Measurements from ENCODE around the gene TEX28. TPM values are rescaled to one million over a fixed set of nuclear protein-coding genes. Genes with fewer than 3 reads are reported as not detected.

TEX28 gene, protein sequence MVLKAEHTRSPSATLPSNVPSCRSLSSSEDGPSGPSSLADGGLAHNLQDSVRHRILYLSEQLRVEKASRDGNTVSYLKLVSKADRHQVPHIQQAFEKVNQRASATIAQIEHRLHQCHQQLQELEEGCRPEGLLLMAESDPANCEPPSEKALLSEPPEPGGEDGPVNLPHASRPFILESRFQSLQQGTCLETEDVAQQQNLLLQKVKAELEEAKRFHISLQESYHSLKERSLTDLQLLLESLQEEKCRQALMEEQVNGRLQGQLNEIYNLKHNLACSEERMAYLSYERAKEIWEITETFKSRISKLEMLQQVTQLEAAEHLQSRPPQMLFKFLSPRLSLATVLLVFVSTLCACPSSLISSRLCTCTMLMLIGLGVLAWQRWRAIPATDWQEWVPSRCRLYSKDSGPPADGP
- total RNA-seq = not detected in 2 replicates

DNA sequence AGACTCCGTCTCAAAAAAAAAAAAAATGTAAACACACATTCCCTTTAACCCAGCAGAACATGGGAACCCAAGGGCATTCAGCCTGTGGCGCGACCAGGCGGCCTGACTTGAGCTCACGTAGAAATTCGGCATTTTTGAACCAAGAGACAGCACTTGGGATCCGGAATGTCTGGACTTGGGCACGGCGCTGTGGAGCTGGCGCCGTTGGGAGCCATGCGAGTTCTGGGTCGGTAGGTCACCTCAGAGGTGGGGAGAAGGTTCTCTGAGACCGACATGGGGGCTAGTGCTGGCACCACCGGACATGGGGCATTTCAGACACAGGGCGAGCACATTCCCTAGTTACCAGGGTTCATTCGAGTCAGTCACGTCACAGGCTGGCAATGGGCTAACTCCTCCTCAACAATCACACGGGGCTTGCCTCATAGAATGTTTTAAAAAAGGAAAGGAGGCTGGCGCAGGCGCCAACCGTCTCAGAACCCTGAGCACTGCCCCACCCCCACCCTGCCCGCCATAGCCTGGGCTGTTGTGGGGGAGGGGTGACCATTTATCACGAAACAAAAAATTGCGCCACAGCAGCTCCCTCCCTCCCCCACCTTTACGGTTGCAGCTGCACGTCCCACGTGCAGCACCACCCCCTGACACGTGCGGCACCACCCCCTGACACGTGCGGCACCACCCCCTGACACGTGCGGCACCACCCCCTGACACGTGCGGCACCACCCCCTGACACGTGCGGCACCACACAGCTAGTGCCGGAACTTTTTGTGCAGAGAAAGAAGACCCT is at the start of gene TEX28:
TSS of gene TEX28 (minus strand) at position 334 of the 784 bp plus-strand sequence. CDS start 3,007 bp downstream, outside the sequence.

DNA sequence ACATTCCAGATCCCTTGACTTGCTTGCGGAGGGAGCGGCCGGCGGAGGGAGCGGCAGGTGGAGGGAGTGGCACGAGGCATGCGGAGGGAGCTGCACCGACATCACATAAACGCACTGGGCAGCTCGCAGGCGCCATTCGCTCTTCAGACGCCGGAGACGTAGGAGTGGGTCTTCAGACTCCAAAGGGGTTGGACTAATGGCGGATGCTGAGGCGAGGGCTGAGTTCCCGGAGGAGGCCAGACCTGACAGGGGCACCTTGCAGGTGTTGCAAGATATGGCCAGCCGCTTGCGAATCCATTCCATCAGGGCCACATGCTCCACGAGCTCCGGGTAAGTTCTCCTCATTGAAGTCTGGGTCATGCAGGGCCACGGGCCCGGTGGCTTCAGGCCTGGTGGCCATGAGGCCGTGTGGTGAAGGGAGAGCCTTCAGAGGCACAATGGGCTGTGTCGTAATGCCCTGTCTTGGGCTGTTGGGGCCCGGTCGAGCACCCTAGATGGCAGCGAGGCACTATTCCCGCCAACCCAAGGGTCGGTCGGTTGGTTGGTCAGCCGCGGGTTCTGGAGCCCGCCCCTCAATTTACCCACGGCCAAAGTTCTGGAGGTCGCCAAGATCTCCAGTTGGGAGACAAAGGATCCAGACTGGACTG is 863 bp upstream of the TEX28 start, which contains the start of gene TKTL1:
TSS of gene TKTL1 (plus strand) at position 132 of the 647 bp plus-strand sequence. CDS start at position 197, 65 bp downstream.

DNA sequence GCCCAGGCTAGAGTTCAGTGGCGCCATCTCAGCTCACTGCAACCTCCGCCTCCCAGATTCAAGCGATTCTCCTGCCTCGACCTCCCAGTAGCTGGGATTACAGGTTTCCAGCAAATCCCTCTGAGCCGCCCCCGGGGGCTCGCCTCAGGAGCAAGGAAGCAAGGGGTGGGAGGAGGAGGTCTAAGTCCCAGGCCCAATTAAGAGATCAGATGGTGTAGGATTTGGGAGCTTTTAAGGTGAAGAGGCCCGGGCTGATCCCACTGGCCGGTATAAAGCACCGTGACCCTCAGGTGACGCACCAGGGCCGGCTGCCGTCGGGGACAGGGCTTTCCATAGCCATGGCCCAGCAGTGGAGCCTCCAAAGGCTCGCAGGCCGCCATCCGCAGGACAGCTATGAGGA is 37.6 kb downstream of the TEX28 start, which contains the start of gene OPN1MW3:
TSS of gene OPN1MW3 (plus strand) at position 301 of the 400 bp plus-strand sequence. CDS start at position 339, 38 bp downstream.

Other genes with a start within 250 kb of the TEX28 start
- 31.5 and 33.5 TPM in 2 replicates for gene MECP2, start 197.4 kb downstream of the TEX28 start, total RNA-seq
- gene OPN1LW, start 150.9 kb downstream of the TEX28 start, total RNA-seq = not detected in 2 replicates
- not detected in 2 replicates for gene OPN1MW, start 112.5 kb downstream of the TEX28 start, total RNA-seq
- gene OPN1MW2, start 75.4 kb downstream of the TEX28 start, total RNA-seq = not detected in 2 replicates
- gene OPN1MW3, start 37.5 kb downstream of the TEX28 start, total RNA-seq = not detected in 2 replicates
- gene TKTL1, start 671 bp upstream of the TEX28 start, total RNA-seq = not detected in 2 replicates
- gene FLNA, start 79.5 kb upstream of the TEX28 start, total RNA-seq = 2,184 and 2,759 TPM in 2 replicates
- gene EMD, start 84.2 kb upstream of the TEX28 start, total RNA-seq = 37.9 and 39.5 TPM in 2 replicates
- gene RPL10, start 103.3 kb upstream of the TEX28 start, total RNA-seq = 1,465 and 3,108 TPM in 2 replicates
- 59.4 and 61.3 TPM in 2 replicates for gene DNASE1L1, start 114.1 kb upstream of the TEX28 start, total RNA-seq
- 22.8 and 30.0 TPM in 2 replicates for gene TAFAZZIN, start 116.4 kb upstream of the TEX28 start, total RNA-seq
- 55.3 and 151 TPM in 2 replicates for gene ATP6AP1, start 133.6 kb upstream of the TEX28 start, total RNA-seq
- 167 and 170 TPM in 2 replicates for gene GDI1, start 142.0 kb upstream of the TEX28 start, total RNA-seq
- 40.2 and 106 TPM in 2 replicates for gene FAM50A, start 149.0 kb upstream of the TEX28 start, total RNA-seq
- 21.2 and 25.8 TPM in 2 replicates for gene PLXNA3, start 163.2 kb upstream of the TEX28 start, total RNA-seq
- gene LAGE3, start 184.2 kb upstream of the TEX28 start, total RNA-seq = 15.7 and 20.4 TPM in 2 replicates
- 33.0 and 51.5 TPM in 2 replicates for gene UBL4A, start 191.5 kb upstream of the TEX28 start, total RNA-seq
- gene SLC10A3, start 195.5 kb upstream of the TEX28 start, total RNA-seq = 38.1 and 45.2 TPM in 2 replicates
- gene FAM3A, start 221.1 kb upstream of the TEX28 start, total RNA-seq = 24.5 and 45.1 TPM in 2 replicates